HUDEP-2 (cell line): Measurements from ENCODE around the gene CCSER2.
"Not testable (repeated sequence)": the region's sequence is repeated elsewhere in the genome, so short reads cannot be mapped to it uniquely, and the experiment has no call there.

ENCODE experiments used
- DNase-seq, 76 experiments: peaks; one replicate each; lab custom pipeline; 2025; ENCODE audit not compliant: unreplicated experiment in 76 of 76; lab: John Stamatoyannopoulos, UW

The CCSER2 gene

GRCh38 chr10:84390364-84390763 is 62.0 kb downstream of the CCSER2 start:
- no peak for DNase-seq

- no peak for DNase-seq
These were observed 62.9 kb downstream of the CCSER2 start for GRCh38 chr10:84391326-84391725.

- no peak for DNase-seq
These were observed 63.8 kb downstream of the CCSER2 start for GRCh38 chr10:84392181-84392580.

- no peak for DNase-seq
These were observed 67.2 kb downstream of the CCSER2 start for GRCh38 chr10:84395581-84395980.

- DNase-seq = no peak
These were observed 69.4 kb downstream of the CCSER2 start for GRCh38 chr10:84397735-84398144.

- DNase-seq = no peak
These were observed 70.3 kb downstream of the CCSER2 start for GRCh38 chr10:84398696-84399095.

- DNase-seq = no peak
These were observed 73.6 kb downstream of the CCSER2 start for GRCh38 chr10:84401854-84402611.

GRCh38 chr10:84404783-84405182 is 76.4 kb downstream of the CCSER2 start:
- DNase-seq = no peak

- DNase-seq = no peak
These were observed 77.3 kb downstream of the CCSER2 start for GRCh38 chr10:84405662-84406061.

- no peak for DNase-seq
These were observed 78.2 kb downstream of the CCSER2 start for GRCh38 chr10:84406561-84406960.

GRCh38 chr10:84407388-84408049 is 79.1 kb downstream of the CCSER2 start:
- no peak for DNase-seq

- peak in 7 of 76 experiments; percentile 22 to 42 (median 30) for DNase-seq
These were observed 84.1 kb downstream of the CCSER2 start for GRCh38 chr10:84412482-84412881.

- not testable (repeated sequence) for DNase-seq
These were observed 85.7 kb downstream of the CCSER2 start for GRCh38 chr10:84414110-84414509.

- DNase-seq = no peak
These were observed 87.3 kb downstream of the CCSER2 start for GRCh38 chr10:84415539-84416244.

GRCh38 chr10:84416245-84416555 is 87.8 kb downstream of the CCSER2 start:
- no peak for DNase-seq

GRCh38 chr10:84423719-84424118 is 95.3 kb downstream of the CCSER2 start:
- DNase-seq = no peak

- peak in 1 of 76 experiments; percentile 9 for DNase-seq
These were observed 96.4 kb downstream of the CCSER2 start for GRCh38 chr10:84424731-84425167.

GRCh38 chr10:84427903-84428650 is 99.7 kb downstream of the CCSER2 start:
- no peak for DNase-seq

GRCh38 chr10:84428711-84429110 is 100.3 kb downstream of the CCSER2 start:
- DNase-seq = no peak

- peak in 51 of 76 experiments; percentile 5 to 67 (median 33) for DNase-seq
These were observed 101.6 kb downstream of the CCSER2 start for GRCh38 chr10:84429926-84430520.

GRCh38 chr10:84432891-84433290 is 104.5 kb downstream of the CCSER2 start:
- no peak for DNase-seq
